ENCODE results near the gene EXOC3L2.

GRCh38 chr19:45245826-45246225 lies 619 bp upstream of the EXOC3L2 start:
- TF ChIP-seq POLR2A (IDR thresholded peaks at IDR 0.05) (no peak), CTCF (IDR thresholded peaks at IDR 0.05) (no peak)
